Liver (tissue), 9 donors: Measurements from ENCODE around the gene DCAF5. TPM values are rescaled to one million over a fixed set of nuclear protein-coding genes. Genes with fewer than 3 reads are reported as not detected.

Experiments used
- DNase-seq: peaks from one replicate; pipeline ENCODE4 v3.0.0-alpha.2; 2017; ENCODE audit warnings: low spot score
- H3K27ac ChIP-seq, 2 donors: one replicate each; pipeline ENCODE4 v1.7.0; 2013; ENCODE audit warnings: inconsistent platforms in 2 of 2, low read length in 2 of 2, control low read depth in 1 of 2, low read depth in 1 of 2, mild to moderate bottlenecking in 1 of 2
- H3K27me3 ChIP-seq, 4 donors: one replicate each; pipeline versions ENCODE4 v1.6.1 to v1.7.0; 2013; ENCODE audit warnings: low read length in 3 of 4, inconsistent platforms in 1 of 4, mild to moderate bottlenecking in 1 of 4, moderate library complexity in 1 of 4; ENCODE audit not compliant: control insufficient read depth in 4 of 4, insufficient read depth in 4 of 4
- H3K36me3 ChIP-seq, 4 donors: one replicate each; pipeline versions ENCODE4 v1.6.1 to v1.7.0; 2013; ENCODE audit warnings: low read length in 3 of 4, mild to moderate bottlenecking in 3 of 4, low read depth in 1 of 4, moderate library complexity in 1 of 4; ENCODE audit not compliant: control insufficient read depth in 4 of 4, insufficient read depth in 3 of 4
- H3K4me1 ChIP-seq, 4 donors: one replicate each; pipeline versions ENCODE4 v1.6.1 to v1.7.0; 2013; ENCODE audit warnings: low read length in 3 of 4, mild to moderate bottlenecking in 3 of 4, moderate library complexity in 1 of 4; ENCODE audit not compliant: control insufficient read depth in 4 of 4, insufficient read depth in 4 of 4
- H3K4me3 ChIP-seq, 3 donors: one replicate each; pipeline versions ENCODE4 v1.6.1 to v1.7.0; 2013; ENCODE audit warnings: low read length in 3 of 3, control low read depth in 1 of 3, low read depth in 1 of 3, mild to moderate bottlenecking in 1 of 3
- H3K9ac ChIP-seq, 2 donors: one replicate each; pipeline ENCODE4 v1.7.0; 2013; ENCODE audit warnings: low read length in 2 of 2, mild to moderate bottlenecking in 2 of 2, moderate library complexity in 2 of 2, control low read depth in 1 of 2, low read depth in 1 of 2
- H3K9me3 ChIP-seq, 4 donors: one replicate each; pipeline versions ENCODE4 v1.6.1 to v1.7.0; 2013; ENCODE audit warnings: low read length in 3 of 4; ENCODE audit not compliant: control insufficient read depth in 4 of 4
- EGR1 ChIP-seq, 2 donors: IDR thresholded peaks; 2 replicates each; pipeline ENCODE4 v1.6.1; 2016 to 2018; ENCODE audit warnings: antibody characterized with exemption in 2 of 2, low read depth in 2 of 2
- FOXA1 ChIP-seq: IDR thresholded peaks from 2 replicates; pipeline ENCODE4 v1.6.1; 2016; ENCODE audit warnings: antibody characterized with exemption
- GABPA ChIP-seq, 2 donors: IDR thresholded peaks in 1 of 2; conservative IDR thresholded peaks in 1 of 2; 2 replicates each; pipeline ENCODE4 v1.6.1; 2016; ENCODE audit warnings: antibody characterized with exemption in 2 of 2, mild to moderate bottlenecking in 1 of 2, moderate library complexity in 1 of 2
- HNF4A ChIP-seq, 2 donors: conservative IDR thresholded peaks; 2 replicates each; pipeline ENCODE4 v1.6.1; 2016; ENCODE audit warnings: antibody characterized with exemption in 2 of 2, mild to moderate bottlenecking in 2 of 2
- HNF4G ChIP-seq: IDR thresholded peaks from 2 replicates; pipeline ENCODE4 v1.6.1; 2016; ENCODE audit warnings: antibody characterized with exemption
- JUND ChIP-seq, 2 donors: IDR thresholded peaks; 2 replicates each; pipeline ENCODE4 v1.6.1; 2016; ENCODE audit warnings: antibody characterized with exemption in 2 of 2
- MAX ChIP-seq: IDR thresholded peaks from 2 replicates; pipeline ENCODE4 v1.6.1; 2016; ENCODE audit warnings: antibody characterized with exemption
- NR2F2 ChIP-seq: IDR thresholded peaks from 2 replicates; pipeline ENCODE4 v1.6.1; 2016; ENCODE audit warnings: antibody characterized with exemption
- RAD21 ChIP-seq, 2 donors: IDR thresholded peaks; 2 replicates each; pipeline ENCODE4 v1.6.1; 2016; ENCODE audit warnings: antibody characterized with exemption in 2 of 2, mild to moderate bottlenecking in 2 of 2
- RXRA ChIP-seq, 2 donors: IDR thresholded peaks; 2 replicates each; pipeline ENCODE4 v1.6.1; 2017 to 2018; ENCODE audit warnings: antibody characterized with exemption in 2 of 2, mild to moderate bottlenecking in 1 of 2
- TAF1 ChIP-seq: conservative IDR thresholded peaks from 2 replicates; pipeline ENCODE4 v1.6.1; 2016; ENCODE audit warnings: antibody characterized with exemption, mild to moderate bottlenecking
- YY1 ChIP-seq: IDR thresholded peaks from 2 replicates; pipeline ENCODE4 v1.6.1; 2016; ENCODE audit warnings: antibody characterized with exemption, mild to moderate bottlenecking
- WGBS: extraction: QIAGEN DNeasy Blood & Tissue Kit; methylation state at CpG from one replicate; pipeline ENCODE4 v1.1.7; 2013; 5-methylcytosine and 5-hydroxymethylcytosine counted together
- polyA plus RNA-seq, 2 donors: library from polyadenylated mRNA; stranded (reverse) in 1 of 2; unstranded in 1 of 2; fragments of 200-250 nt in 1 of 2; fragments of >200 nt in 1 of 2; fragmentation: Nextera tagmentation in 1 of 2; extraction: Ambion mirVana in 1 of 2; gene quantifications; one replicate each; pipeline versions ENCODE4 v1.2.1 to v1.2.3, GENCODE V29; 2013 to 2015
- total RNA-seq, 2 donors: library from RNA; depleted of rRNA; stranded (reverse); fragments of >200 nt; gene quantifications; one replicate each; pipeline ENCODE4 v1.2.3, GENCODE V29; 2014
- TF ChIP-seq, protein P1 (sequence below): IDR thresholded peaks from 2 replicates; pipeline ENCODE4 v1.6.1; 2016; ENCODE audit warnings: antibody characterized with exemption
- TF ChIP-seq, protein P2 (sequence below): IDR thresholded peaks from 2 replicates; pipeline ENCODE4 v1.6.1; 2016; ENCODE audit warnings: antibody characterized with exemption, mild to moderate bottlenecking
- donor health status: healthy.
- donor health status: healthy.
- donor health status: healthy.
- donor health status: healthy.
- donor health status: healthy.

DCAF5 gene
- total and polyA plus RNA-seq, 4 donors, result 12.9 to 18.1 (median 14.5) TPM

DNA sequence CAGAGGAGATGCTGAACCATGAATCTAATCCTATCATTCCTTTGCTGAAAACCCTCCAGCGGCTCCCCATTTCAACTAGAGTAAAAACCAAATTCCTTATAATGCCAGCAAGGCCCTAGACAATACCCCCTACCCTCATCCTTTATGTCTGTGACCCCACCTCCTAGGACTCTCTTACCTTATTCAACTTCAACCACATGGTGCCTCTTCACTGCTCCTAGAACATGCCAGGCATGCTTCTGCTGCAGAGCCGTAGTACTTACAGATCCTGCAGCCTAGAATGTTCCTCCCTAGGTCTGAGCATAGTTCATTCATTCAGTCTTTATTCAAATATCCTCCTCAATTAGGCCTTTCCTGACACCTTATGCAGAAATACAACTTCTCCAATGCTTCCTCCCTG lies 54.9 kb downstream of the DCAF5 start:
- no peak for DNase-seq
- H3K4me3 ChIP-seq, result no peak overlapping the region
- no peaks in the 10 kb centered on the region for H3K9me3 ChIP-seq
- 98% methylated on average over 2 of the region's 2 CpGs for WGBS
- TF ChIP-seq, protein P1, sequence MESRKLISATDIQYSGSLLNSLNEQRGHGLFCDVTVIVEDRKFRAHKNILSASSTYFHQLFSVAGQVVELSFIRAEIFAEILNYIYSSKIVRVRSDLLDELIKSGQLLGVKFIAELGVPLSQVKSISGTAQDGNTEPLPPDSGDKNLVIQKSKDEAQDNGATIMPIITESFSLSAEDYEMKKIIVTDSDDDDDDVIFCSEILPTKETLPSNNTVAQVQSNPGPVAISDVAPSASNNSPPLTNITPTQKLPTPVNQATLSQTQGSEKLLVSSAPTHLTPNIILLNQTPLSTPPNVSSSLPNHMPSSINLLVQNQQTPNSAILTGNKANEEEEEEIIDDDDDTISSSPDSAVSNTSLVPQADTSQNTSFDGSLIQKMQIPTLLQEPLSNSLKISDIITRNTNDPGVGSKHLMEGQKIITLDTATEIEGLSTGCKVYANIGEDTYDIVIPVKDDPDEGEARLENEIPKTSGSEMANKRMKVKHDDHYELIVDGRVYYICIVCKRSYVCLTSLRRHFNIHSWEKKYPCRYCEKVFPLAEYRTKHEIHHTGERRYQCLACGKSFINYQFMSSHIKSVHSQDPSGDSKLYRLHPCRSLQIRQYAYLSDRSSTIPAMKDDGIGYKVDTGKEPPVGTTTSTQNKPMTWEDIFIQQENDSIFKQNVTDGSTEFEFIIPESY, result no peak
- TF ChIP-seq NR2F2 (no peak), HNF4A (conservative IDR thresholded peaks at IDR 0.05) (no peak), TAF1 (no peak), JUND (IDR thresholded peaks at IDR 0.05) (no peak), MAX (no peak), FOXA1 (no peak), EGR1 (IDR thresholded peaks at IDR 0.05; ENCODE audit: low read depth in 2 of 2) (no peak), GABPA (IDR thresholded peaks at IDR 0.05 in 1 of 2, conservative IDR thresholded peaks at IDR 0.05 in 1 of 2) (no peak), YY1 (no peak), HNF4G (no peak), RAD21 (IDR thresholded peaks at IDR 0.05) (no peak)
- peaks cover 0 to 4% (median 1%) of the 10 kb centered on the region in 4 donors for H3K36me3 ChIP-seq
- H3K27me3 ChIP-seq, result no peaks in the 10 kb centered on the region
- H3K4me1 ChIP-seq, result peaks cover 0 to 7% (median 2%) of the 10 kb centered on the region in 4 donors
- no peak overlapping the region for H3K27ac ChIP-seq
- H3K9ac ChIP-seq, result no peak overlapping the region

DNA sequence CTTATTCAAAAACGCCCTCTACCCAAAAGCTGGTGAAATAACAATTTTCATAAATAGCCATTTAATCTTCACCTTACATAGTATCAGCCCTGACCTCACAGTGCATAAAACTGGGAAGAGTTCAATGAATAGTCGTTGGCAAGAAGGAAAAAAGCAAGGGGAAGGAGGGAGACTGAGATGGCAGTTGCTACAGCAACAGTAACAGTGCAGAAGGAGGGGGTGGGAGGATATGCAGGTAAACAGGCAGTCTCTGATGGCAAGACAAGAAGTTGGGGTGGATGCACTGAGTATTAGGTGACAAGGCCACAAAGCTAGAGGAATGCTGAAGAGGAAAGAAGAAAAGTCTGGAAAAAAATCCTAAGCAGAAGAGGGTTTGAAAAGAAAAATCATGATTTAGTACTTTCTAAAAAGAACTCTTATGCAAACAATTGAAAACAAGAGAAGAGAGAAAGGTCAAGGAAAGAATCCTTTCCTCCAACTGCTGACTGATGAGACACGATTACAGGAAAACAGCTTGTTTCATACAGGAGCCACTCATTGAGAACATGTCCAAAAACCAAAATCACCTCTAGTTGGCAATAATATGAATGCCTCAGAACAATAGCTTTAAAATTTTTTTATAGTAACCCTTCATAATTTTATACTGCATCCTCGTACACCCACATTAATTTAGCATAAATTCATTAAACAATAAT lies 56.0 kb downstream of the DCAF5 start:
- DNase-seq, result no peak
- TF ChIP-seq GABPA (IDR thresholded peaks at IDR 0.05 in 1 of 2, conservative IDR thresholded peaks at IDR 0.05 in 1 of 2) (no peak), RXRA (IDR thresholded peaks at IDR 0.05) (no peak)
- TF ChIP-seq, protein P2, sequence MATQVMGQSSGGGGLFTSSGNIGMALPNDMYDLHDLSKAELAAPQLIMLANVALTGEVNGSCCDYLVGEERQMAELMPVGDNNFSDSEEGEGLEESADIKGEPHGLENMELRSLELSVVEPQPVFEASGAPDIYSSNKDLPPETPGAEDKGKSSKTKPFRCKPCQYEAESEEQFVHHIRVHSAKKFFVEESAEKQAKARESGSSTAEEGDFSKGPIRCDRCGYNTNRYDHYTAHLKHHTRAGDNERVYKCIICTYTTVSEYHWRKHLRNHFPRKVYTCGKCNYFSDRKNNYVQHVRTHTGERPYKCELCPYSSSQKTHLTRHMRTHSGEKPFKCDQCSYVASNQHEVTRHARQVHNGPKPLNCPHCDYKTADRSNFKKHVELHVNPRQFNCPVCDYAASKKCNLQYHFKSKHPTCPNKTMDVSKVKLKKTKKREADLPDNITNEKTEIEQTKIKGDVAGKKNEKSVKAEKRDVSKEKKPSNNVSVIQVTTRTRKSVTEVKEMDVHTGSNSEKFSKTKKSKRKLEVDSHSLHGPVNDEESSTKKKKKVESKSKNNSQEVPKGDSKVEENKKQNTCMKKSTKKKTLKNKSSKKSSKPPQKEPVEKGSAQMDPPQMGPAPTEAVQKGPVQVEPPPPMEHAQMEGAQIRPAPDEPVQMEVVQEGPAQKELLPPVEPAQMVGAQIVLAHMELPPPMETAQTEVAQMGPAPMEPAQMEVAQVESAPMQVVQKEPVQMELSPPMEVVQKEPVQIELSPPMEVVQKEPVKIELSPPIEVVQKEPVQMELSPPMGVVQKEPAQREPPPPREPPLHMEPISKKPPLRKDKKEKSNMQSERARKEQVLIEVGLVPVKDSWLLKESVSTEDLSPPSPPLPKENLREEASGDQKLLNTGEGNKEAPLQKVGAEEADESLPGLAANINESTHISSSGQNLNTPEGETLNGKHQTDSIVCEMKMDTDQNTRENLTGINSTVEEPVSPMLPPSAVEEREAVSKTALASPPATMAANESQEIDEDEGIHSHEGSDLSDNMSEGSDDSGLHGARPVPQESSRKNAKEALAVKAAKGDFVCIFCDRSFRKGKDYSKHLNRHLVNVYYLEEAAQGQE, result no peak
- Histone ChIP-seq H3K9me3 (no peaks in the 10 kb centered on the region), H3K4me3 (no peak overlapping the region), H3K27me3 (no peaks in the 10 kb centered on the region), H3K36me3 (peaks cover 2 to 4% (median 3%) of the 10 kb centered on the region in 4 donors), H3K4me1 (peaks cover 0 to 7% (median 2%) of the 10 kb centered on the region in 4 donors), H3K27ac (no peak overlapping the region), H3K9ac (no peak overlapping the region)
- WGBS, result 72% methylated on average over 4 of the region's 4 CpGs
